ENCODE data around the gene TRABD2B.

TRABD2B gene

GRCh38 chr1:47987601-47988000 lies 9.6 kb downstream of the TRABD2B start:
- peaks cover 29% of the 10 kb centered on the region for H3K27me3 Mint-ChIP-seq

GRCh38 chr1:47986761-47987200 lies 10.4 kb downstream of the TRABD2B start:
- Mint-ChIP-seq H3K27ac (no peak overlapping the region), H3K4me3 (no peak overlapping the region), H3K4me1 (no peaks in the 10 kb centered on the region), H3K27me3 (peaks cover 30% of the 10 kb centered on the region), H3K9me3 (no peaks in the 10 kb centered on the region), H3K36me3 (no peaks in the 10 kb centered on the region)

More at GRCh38 chr1:47987601-47988000, 9.6 kb downstream of the TRABD2B start:
- Mint-ChIP-seq H3K9me3 (no peaks in the 10 kb centered on the region), H3K4me3 (no peak overlapping the region), H3K27ac (no peak overlapping the region), H3K36me3 (no peaks in the 10 kb centered on the region), H3K4me1 (no peaks in the 10 kb centered on the region)

GRCh38 chr1:47985018-47985417 lies 12.2 kb downstream of the TRABD2B start:
- H3K9me3 Mint-ChIP-seq = no peaks in the 10 kb centered on the region
- peaks cover 32% of the 10 kb centered on the region for H3K27me3 Mint-ChIP-seq
- no peaks in the 10 kb centered on the region for H3K4me1 Mint-ChIP-seq
- H3K36me3 Mint-ChIP-seq = no peaks in the 10 kb centered on the region
- H3K4me3 Mint-ChIP-seq = no peak overlapping the region
- no peak overlapping the region for H3K27ac Mint-ChIP-seq

GRCh38 chr1:47984175-47984789 lies 12.9 kb downstream of the TRABD2B start:
- Mint-ChIP-seq H3K9me3 (no peaks in the 10 kb centered on the region), H3K4me1 (no peaks in the 10 kb centered on the region), H3K4me3 (no peak overlapping the region), H3K27me3 (peaks cover 33% of the 10 kb centered on the region), H3K36me3 (no peaks in the 10 kb centered on the region), H3K27ac (no peak overlapping the region)

GRCh38 chr1:47983691-47984090 lies 13.5 kb downstream of the TRABD2B start:
- H3K27ac Mint-ChIP-seq = no peak overlapping the region
- H3K4me1 Mint-ChIP-seq = no peaks in the 10 kb centered on the region
- H3K9me3 Mint-ChIP-seq = no peaks in the 10 kb centered on the region
- no peaks in the 10 kb centered on the region for H3K36me3 Mint-ChIP-seq
- H3K27me3 Mint-ChIP-seq = peaks cover 33% of the 10 kb centered on the region
- no peak overlapping the region for H3K4me3 Mint-ChIP-seq

- no peaks in the 10 kb centered on the region for H3K36me3 Mint-ChIP-seq
- no peak overlapping the region for H3K4me3 Mint-ChIP-seq
- H3K4me1 Mint-ChIP-seq = no peaks in the 10 kb centered on the region
- peaks cover 32% of the 10 kb centered on the region for H3K27me3 Mint-ChIP-seq
- no peak overlapping the region for H3K27ac Mint-ChIP-seq
- H3K9me3 Mint-ChIP-seq = no peaks in the 10 kb centered on the region
These were observed 15.4 kb downstream of the TRABD2B start for GRCh38 chr1:47981667-47982350.

- H3K4me3 Mint-ChIP-seq = no peak overlapping the region
- H3K27ac Mint-ChIP-seq = no peak overlapping the region
- peaks cover 24% of the 10 kb centered on the region for H3K27me3 Mint-ChIP-seq
- no peaks in the 10 kb centered on the region for H3K4me1 Mint-ChIP-seq
- no peaks in the 10 kb centered on the region for H3K36me3 Mint-ChIP-seq
- no peaks in the 10 kb centered on the region for H3K9me3 Mint-ChIP-seq
These were observed 16.7 kb downstream of the TRABD2B start for GRCh38 chr1:47980501-47980900.

GRCh38 chr1:47979724-47980123 lies 17.5 kb downstream of the TRABD2B start:
- Mint-ChIP-seq H3K27ac (no peak overlapping the region), H3K27me3 (peaks cover 25% of the 10 kb centered on the region), H3K4me1 (no peaks in the 10 kb centered on the region), H3K4me3 (no peak overlapping the region), H3K36me3 (no peaks in the 10 kb centered on the region), H3K9me3 (no peaks in the 10 kb centered on the region)

GRCh38 chr1:47978486-47978885 lies 18.7 kb downstream of the TRABD2B start:
- H3K27me3 Mint-ChIP-seq = peaks cover 19% of the 10 kb centered on the region
- no peaks in the 10 kb centered on the region for H3K4me1 Mint-ChIP-seq
- H3K9me3 Mint-ChIP-seq = no peaks in the 10 kb centered on the region
- no peak overlapping the region for H3K27ac Mint-ChIP-seq
- H3K36me3 Mint-ChIP-seq = no peaks in the 10 kb centered on the region
- H3K4me3 Mint-ChIP-seq = no peak overlapping the region

GRCh38 chr1:47976728-47977127 lies 20.5 kb downstream of the TRABD2B start:
- H3K4me3 Mint-ChIP-seq = no peak overlapping the region
- no peaks in the 10 kb centered on the region for H3K9me3 Mint-ChIP-seq
- H3K27ac Mint-ChIP-seq = no peak overlapping the region
- no peaks in the 10 kb centered on the region for H3K36me3 Mint-ChIP-seq
- no peaks in the 10 kb centered on the region for H3K4me1 Mint-ChIP-seq
- H3K27me3 Mint-ChIP-seq = peaks cover 11% of the 10 kb centered on the region

- no peak overlapping the region for H3K27ac Mint-ChIP-seq
These were observed 20.9 kb downstream of the TRABD2B start for GRCh38 chr1:47976267-47976666.

GRCh38 chr1:47975302-47975921 lies 21.8 kb downstream of the TRABD2B start:
- no peak overlapping the region for H3K4me3 Mint-ChIP-seq
- no peaks in the 10 kb centered on the region for H3K9me3 Mint-ChIP-seq
- no peak overlapping the region for H3K27ac Mint-ChIP-seq
- H3K4me1 Mint-ChIP-seq = no peaks in the 10 kb centered on the region
- peaks cover 11% of the 10 kb centered on the region for H3K27me3 Mint-ChIP-seq
- H3K36me3 Mint-ChIP-seq = no peaks in the 10 kb centered on the region

More at GRCh38 chr1:47976267-47976666, 20.9 kb downstream of the TRABD2B start:
- Mint-ChIP-seq H3K9me3 (no peaks in the 10 kb centered on the region), H3K4me3 (no peak overlapping the region), H3K36me3 (no peaks in the 10 kb centered on the region), H3K27me3 (peaks cover 11% of the 10 kb centered on the region), H3K4me1 (no peaks in the 10 kb centered on the region)

- H3K4me1 Mint-ChIP-seq = no peaks in the 10 kb centered on the region
- no peak overlapping the region for H3K27ac Mint-ChIP-seq
- no peaks in the 10 kb centered on the region for H3K36me3 Mint-ChIP-seq
- no peaks in the 10 kb centered on the region for H3K9me3 Mint-ChIP-seq
- H3K27me3 Mint-ChIP-seq = peaks cover 8% of the 10 kb centered on the region
- no peak overlapping the region for H3K4me3 Mint-ChIP-seq
These were observed 24.2 kb downstream of the TRABD2B start for GRCh38 chr1:47972864-47973432.

- H3K27ac Mint-ChIP-seq = no peak overlapping the region
- no peaks in the 10 kb centered on the region for H3K36me3 Mint-ChIP-seq
- H3K9me3 Mint-ChIP-seq = no peaks in the 10 kb centered on the region
- no peak overlapping the region for H3K4me3 Mint-ChIP-seq
- no peaks in the 10 kb centered on the region for H3K4me1 Mint-ChIP-seq
- peaks cover 6% of the 10 kb centered on the region for H3K27me3 Mint-ChIP-seq
These were observed 25.6 kb downstream of the TRABD2B start for GRCh38 chr1:47971385-47972160.

GRCh38 chr1:47970882-47971281 lies 26.3 kb downstream of the TRABD2B start:
- Mint-ChIP-seq H3K36me3 (no peaks in the 10 kb centered on the region), H3K27ac (no peak overlapping the region)

More at GRCh38 chr1:47970882-47971281, 26.3 kb downstream of the TRABD2B start:
- Mint-ChIP-seq H3K4me1 (no peaks in the 10 kb centered on the region), H3K27me3 (peaks cover 3% of the 10 kb centered on the region), H3K4me3 (no peak overlapping the region), H3K9me3 (no peaks in the 10 kb centered on the region)
